PC-9 (cell line): ENCODE data around the gene LSM2. TPM values are rescaled to one million over a fixed set of nuclear protein-coding genes. Genes with fewer than 3 reads are reported as not detected.

Experiments
- BruUV-seq: library from RNA; stranded (reverse); fragments of 400-500 nt; replicated peaks from 2 replicates; lab custom pipeline; 2021; lab: Mats Ljungman, UMichigan
- CTCF ChIA-PET: fragments of 300-600 bp; sonication (Branson Sonifier 250); formaldehyde crosslinking; loops from one replicate; lab custom pipeline; 2022; ENCODE audit warnings: antibody characterized with exemption; lab: Charles Lee
- POLR2A ChIA-PET: fragments of 300-600 bp; sonication (Branson Sonifier 250); formaldehyde crosslinking; loops from one replicate; lab custom pipeline; 2022; ENCODE audit warnings: antibody characterized with exemption; ENCODE audit not compliant: unreplicated experiment; lab: Charles Lee
- DNase-seq, 2 experiments: peaks; one replicate each; pipeline versions ENCODE4 v3.0.0 to v3.0.0-alpha.2; 2015 to 2022; ENCODE audit warnings: mixed read lengths in 1 of 2
- H2AFZ ChIP-seq: fragments of 200-600 bp; sonication (generic); 2 replicates; pipeline ENCODE4 v1.8.1; 2017; ENCODE audit warnings: antibody characterized with exemption
- H3F3A ChIP-seq: fragments of 200-600 bp; sonication (generic); 2 replicates; pipeline ENCODE4 v1.8.1; 2017; ENCODE audit warnings: antibody characterized with exemption, mild to moderate bottlenecking, low read depth; ENCODE audit not compliant: insufficient read depth
- H3K27ac ChIP-seq: fragments of 200-600 bp; sonication (generic); 2 replicates; pipeline ENCODE4 v1.6.1; 2016; ENCODE audit warnings: mixed run types
- H3K27me3 ChIP-seq: fragments of 200-600 bp; sonication (generic); 2 replicates; pipeline ENCODE4 v1.6.1; 2016; ENCODE audit warnings: low read depth, mixed run types; ENCODE audit not compliant: insufficient read depth
- H3K36me3 ChIP-seq: fragments of 200-600 bp; sonication (generic); 2 replicates; pipeline ENCODE4 v1.6.1; 2016; ENCODE audit warnings: low read depth, mixed run types
- H3K4me1 ChIP-seq: fragments of 200-600 bp; sonication (generic); replicated peaks from 2 replicates; pipeline ENCODE4 v1.6.1; 2016; ENCODE audit warnings: mixed run types; ENCODE audit not compliant: insufficient read depth
- H3K4me2 ChIP-seq: fragments of 200-600 bp; sonication (generic); 2 replicates; pipeline ENCODE4 v1.6.1; 2017; ENCODE audit warnings: mixed run types
- H3K4me3 ChIP-seq: fragments of 200-600 bp; sonication (generic); 2 replicates; pipeline ENCODE4 v1.6.1; 2016; ENCODE audit warnings: mixed run types
- H3K79me2 ChIP-seq: fragments of 200-600 bp; sonication (generic); 2 replicates; pipeline ENCODE4 v1.6.1; 2017; ENCODE audit warnings: low read depth, mixed run types
- H3K9me2 ChIP-seq: fragments of 200-600 bp; sonication (generic); 2 replicates; pipeline ENCODE4 v1.8.1; 2017; ENCODE audit warnings: mild to moderate bottlenecking; ENCODE audit not compliant: insufficient read depth
- H3K9me3 ChIP-seq: fragments of 200-600 bp; sonication (generic); 2 replicates; pipeline ENCODE4 v1.8.1; 2016; ENCODE audit warnings: low read depth; ENCODE audit not compliant: insufficient read depth
- H4K20me1 ChIP-seq: fragments of 200-600 bp; sonication (generic); 2 replicates; pipeline ENCODE4 v1.8.1; 2017; ENCODE audit not compliant: insufficient read depth
- CTCF ChIP-seq: fragments of 200-600 bp; sonication (generic); conservative IDR thresholded peaks from 2 replicates; pipeline ENCODE4 v1.6.1; 2017; ENCODE audit warnings: mixed run types, antibody characterized with exemption, mild to moderate bottlenecking, moderate library complexity
- EZH2 ChIP-seq: fragments of 200-600 bp; sonication (generic); IDR thresholded peaks from 2 replicates; pipeline ENCODE4 v1.8.0; 2017; ENCODE audit warnings: antibody characterized with exemption, low read depth
- intact Hi-C: fragments of 100-400 bp; cut with micrococcal nuclease; formaldehyde crosslinking; loops from one replicate; pipeline ENCODE4 v1.10.0; 2022; ENCODE audit not compliant: unreplicated experiment
- total RNA-seq: library from RNA; stranded (reverse); gene quantifications from 2 replicates; pipeline ENCODE4 v1.2.3, GENCODE V29; 2021

Gene LSM2
- total RNA-seq, 1 experiment from 2014 or later = 74.3 TPM

- CTCF ChIA-PET = interaction anchor here (0.6 to 1.1 kb wide), 6 partner anchors 11 to 97 kb away, joined by 3 to 7 read pairs (median 6); partner anchors contain the start of gene LSM2
Observed at GRCh38 chr6:31795616-31796298, 11.0 kb downstream of the LSM2 start, which contains the start of gene VARS1. Gene VARS1 (minus strand): TSS chr6:31795752. CDS start chr6:31795217, 535 bp downstream.

GRCh38 chr6:31794866-31795615 is 11.7 kb downstream of the LSM2 start:
- Histone ChIP-seq H3K36me3 (peaks cover 7% of the 10 kb centered on the region; the same call in 1 of the 2 replicates), H3K9me2 (no peaks in the 10 kb centered on the region), H3K27me3 (no peaks in the 10 kb centered on the region), H3K9me3 (no peaks in the 10 kb centered on the region), H3K4me2 (peak overlapping the region; percentile 96), H2AFZ (peak overlapping the region; percentile 89), H3K79me2 (peaks cover 46% of the 10 kb centered on the region), H3F3A (peaks cover 63% of the 10 kb centered on the region), H3K4me1 (peaks cover 28% of the 10 kb centered on the region), H3K4me3 (peak overlapping the region; percentile 86), H4K20me1 (no peaks in the 10 kb centered on the region; the same call in 1 of the 2 replicates), H3K27ac (peak overlapping the region; percentile 78)
- intact Hi-C loops = loop anchor here (2.0 kb wide), 1 partner anchor 18 kb away; the partner anchor contains the start of gene VWA7
- ChIA-PET POLR2A (interaction anchor here (0.5 to 1.1 kb wide), 3 partner anchors 12 to 32 kb away, joined by 3 to 12 read pairs (median 3); partner anchors contain the start of genes HSPA1B and LSM2), CTCF (interaction anchor here (0.5 to 1.1 kb wide), 4 partner anchors 12 to 390 kb away, joined by 3 to 12 read pairs (median 6); partner anchors contain the start of gene LSM2)
- DNase-seq = no peak
- no peak for TF ChIP-seq CTCF
- BruUV-seq = TSS peak; percentile 30

More at GRCh38 chr6:31795616-31796298, 11.0 kb downstream of the LSM2 start, which contains the start of gene VARS1:
- DNase-seq = peak; percentile 89 to 96
- peak within 1 kb of the TSS; percentile 78 for H3K27ac ChIP-seq
- H3K4me3 ChIP-seq = peak within 1 kb of the TSS; percentile 86
- H2AFZ ChIP-seq = peak within 1 kb of the TSS; percentile 89
- no peaks in the 10 kb centered on the region for H3K9me2 ChIP-seq
- TF ChIP-seq EZH2 (no peak), CTCF (peak; percentile 73)
- H3K4me1 ChIP-seq = peaks cover 28% of the 10 kb centered on the region
- H3K36me3 ChIP-seq = peaks cover 4% of the 10 kb centered on the region; the same call in 1 of the 2 replicates
- H3K79me2 ChIP-seq = peaks cover 42% of the 10 kb centered on the region
- H4K20me1 ChIP-seq = no peaks in the 10 kb centered on the region
- POLR2A ChIA-PET = interaction anchor here (0.6 to 1.3 kb wide), 6 partner anchors 11 to 243 kb away, joined by 3 to 42 read pairs (median 4); partner anchors contain the start of genes HSPA1A, HSPA1B, HSPA1L and LSM2
- peak within 1 kb of the TSS; percentile 96 for H3K4me2 ChIP-seq
- H3F3A ChIP-seq = peaks cover 57% of the 10 kb centered on the region
- BruUV-seq = no TSS peak
- no peaks in the 10 kb centered on the region for H3K27me3 ChIP-seq
- no peaks in the 10 kb centered on the region for H3K9me3 ChIP-seq
- intact Hi-C loops = loop anchor here (1.0 to 2.0 kb wide), 3 partner anchors 19 to 32 kb away; partner anchors contain the start of genes HSPA1A, HSPA1B, HSPA1L and VWA7
